HAP-1 (cell line): ENCODE results near the gene XRCC6.
"Not testable (repeated sequence)": the region's sequence is repeated elsewhere in the genome, so short reads cannot be mapped to it uniquely, and the experiment has no call there.

ENCODE experiments used
- DNase-seq, 2 experiments: peaks; one replicate each; pipeline ENCODE4 v3.0.0-alpha.2; 2016 to 2020; ENCODE audit warnings: low spot score in 2 of 2
- H3K27me3 ChIP-seq: fragments of 250-450 bp; sonication (Bioruptor Pico); 2 replicates; pipeline ENCODE4 v1.5.1; 2020; ENCODE audit warnings: low read depth, mild to moderate bottlenecking, moderate library complexity
- H3K36me3 ChIP-seq: fragments of 250-450 bp; sonication (Bioruptor Pico); replicated peaks from 2 replicates; pipeline ENCODE4 v1.5.1; 2020; ENCODE audit warnings: mild to moderate bottlenecking
- H3K4me1 ChIP-seq: fragments of 250-450 bp; sonication (Bioruptor Pico); 2 replicates; pipeline ENCODE4 v1.5.1; 2020; ENCODE audit warnings: mild to moderate bottlenecking
- H3K4me3 ChIP-seq: fragments of 250-450 bp; sonication (Bioruptor Pico); 2 replicates; pipeline ENCODE4 v1.5.1; 2020; ENCODE audit warnings: mild to moderate bottlenecking, moderate library complexity
- H3K9me3 ChIP-seq: fragments of 250-450 bp; sonication (Bioruptor Pico); 2 replicates; pipeline ENCODE4 v1.5.1; 2020; ENCODE audit warnings: mild to moderate bottlenecking, moderate library complexity
- in situ Hi-C: fragments of 300-500 bp; cut with MboI; formaldehyde crosslinking; loops from 3 replicates; pipeline ENCODE4 v1.14.3; 2020; ENCODE audit warnings: low sequenced_read_pairs, inconsistent platforms, mixed read lengths

The XRCC6 gene

DNA sequence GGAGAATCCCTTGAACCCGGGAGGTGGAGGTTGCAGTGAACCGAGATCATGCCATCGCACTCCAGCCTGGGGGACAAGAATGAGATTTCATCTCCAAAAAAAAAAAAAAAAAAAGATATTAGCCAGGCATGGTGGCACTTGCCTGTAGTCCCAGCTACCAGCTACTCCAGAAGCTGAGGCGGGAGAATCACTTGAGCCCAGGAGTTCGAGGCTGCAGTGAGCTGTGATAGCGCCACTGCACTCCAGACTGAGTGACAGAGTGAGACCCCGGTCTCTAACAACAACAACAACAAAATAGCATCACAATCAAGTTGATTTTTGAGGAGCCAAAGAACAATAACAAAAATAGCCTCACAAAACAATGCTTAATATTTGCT is 33.8 kb upstream of the XRCC6 start:
- Histone ChIP-seq H3K27me3 (no peaks in the 10 kb centered on the region), H3K4me3 (no peak overlapping the region), H3K36me3 (no peaks in the 10 kb centered on the region; the same call in none of the 2 replicates), H3K4me1 (peaks cover 20% of the 10 kb centered on the region), H3K9me3 (no peaks in the 10 kb centered on the region)
- DNase-seq = no peak
- in situ Hi-C loops = no loop called here

DNA sequence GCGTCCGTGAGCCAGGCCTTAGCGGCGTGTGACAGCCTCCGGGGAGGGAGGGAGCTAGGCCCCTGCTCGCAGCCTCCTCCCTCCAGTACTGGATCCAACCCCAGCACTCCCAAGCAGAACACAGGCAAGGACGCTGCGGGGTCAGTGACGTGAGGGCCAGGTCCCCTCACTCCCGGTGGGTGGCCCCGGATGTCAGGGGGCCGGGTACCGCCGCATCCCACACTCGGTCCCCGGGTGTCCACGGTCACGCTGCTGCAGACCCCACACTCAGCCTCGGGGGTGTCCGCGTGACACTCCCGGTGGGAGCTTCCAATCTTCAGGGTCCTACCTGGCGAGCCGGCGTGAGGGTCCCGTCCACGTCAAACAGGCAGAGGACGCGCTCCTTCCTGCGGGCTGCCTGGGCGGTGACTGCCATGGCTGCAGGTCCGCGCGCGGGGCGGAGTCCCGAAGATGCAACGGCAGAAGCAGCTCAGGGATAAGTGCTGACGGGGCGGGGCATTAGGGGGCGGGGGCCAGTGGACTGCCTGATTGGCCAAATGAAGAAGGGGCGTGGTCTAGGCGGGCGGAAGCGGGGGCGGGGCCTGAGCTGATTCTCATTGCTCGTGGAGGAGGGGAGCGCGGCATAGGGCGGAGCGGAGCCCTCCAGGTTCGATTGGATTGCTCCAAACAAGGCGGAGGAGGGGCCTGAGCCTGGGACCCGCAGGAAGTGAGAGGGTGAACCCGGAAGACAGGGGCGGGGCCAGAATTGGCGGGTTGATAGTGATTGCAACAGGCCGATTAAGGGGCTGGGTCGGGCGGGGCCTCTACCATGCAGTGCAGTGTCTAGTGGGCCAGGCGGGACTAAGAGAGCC is 31.5 kb upstream of the XRCC6 start, which contains the start of gene PMM1:
TSS of gene PMM1 (minus strand) at position 450 of the 851 bp plus-strand sequence. CDS start at position 415, 35 bp downstream.
- in situ Hi-C loops = no loop called here

DNA sequence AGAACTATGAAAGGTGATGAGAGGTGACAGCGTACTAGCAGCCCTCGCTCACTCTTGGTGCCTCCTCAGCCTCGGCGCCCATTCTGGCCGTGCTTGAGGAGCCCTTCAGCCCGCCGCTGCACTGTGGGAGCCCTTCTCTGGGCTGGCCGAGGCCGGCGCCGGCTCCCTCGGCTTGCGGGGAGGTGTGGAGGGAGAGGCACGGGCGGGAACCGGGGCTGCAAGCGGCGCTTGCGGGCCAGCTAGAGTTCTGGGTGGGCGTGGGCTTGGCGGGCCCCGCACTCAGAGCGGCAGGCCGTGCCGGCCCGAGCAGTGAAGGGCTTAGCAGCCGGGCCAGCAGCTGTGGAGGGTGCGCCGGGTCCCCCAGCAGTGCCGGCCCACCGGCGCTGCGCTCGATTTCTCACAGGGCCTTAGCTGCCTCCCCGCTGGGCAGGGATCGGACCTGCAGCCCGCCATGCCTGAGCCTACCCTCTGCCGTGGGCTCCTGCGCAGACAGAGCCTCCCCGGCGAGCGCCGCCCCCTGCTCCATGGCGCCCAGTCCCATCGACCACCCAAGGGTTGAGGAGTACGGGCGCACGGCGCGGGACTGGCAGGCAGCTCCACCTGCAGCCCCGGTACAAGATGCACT is 27.6 kb upstream of the XRCC6 start:
- DNase-seq, H3K4me1 ChIP-seq, H3K36me3 ChIP-seq, in situ Hi-C loops, H3K4me3 ChIP-seq, H3K9me3 ChIP-seq, H3K27me3 ChIP-seq: not testable (repeated sequence)

More for the DNA sequence above, 31.5 kb upstream of the XRCC6 start, which contains the start of gene PMM1:
- Histone ChIP-seq H3K4me3 (peak within 1 kb of the TSS; percentile 82), H3K36me3 (no peaks in the 10 kb centered on the region; the same call in none of the 2 replicates), H3K9me3 (no peaks in the 10 kb centered on the region), H3K4me1 (peaks cover 20% of the 10 kb centered on the region), H3K27me3 (no peaks in the 10 kb centered on the region)
- DNase-seq = peak; percentile 99 to 100

DNA sequence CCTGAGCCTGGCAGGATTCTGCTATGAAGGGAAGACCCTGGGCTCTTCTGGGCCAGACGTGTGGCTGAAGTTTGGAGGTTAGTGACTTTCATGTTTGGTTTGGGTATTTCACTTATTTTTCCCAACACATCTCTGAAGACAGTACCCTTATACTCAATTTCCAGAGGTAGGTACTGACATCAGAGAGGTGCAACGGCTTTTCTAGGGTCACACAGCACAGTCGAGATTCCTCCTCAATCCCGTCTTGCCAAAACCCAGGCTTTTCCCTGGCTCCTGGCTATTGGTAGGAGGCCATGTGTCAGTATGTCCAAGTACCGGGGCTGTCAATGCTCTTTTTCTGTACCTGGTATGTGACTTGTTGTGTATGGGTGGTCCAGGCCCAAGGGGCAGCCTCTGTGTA is 25.4 kb upstream of the XRCC6 start:
- DNase-seq = no peak
- Histone ChIP-seq H3K27me3 (no peaks in the 10 kb centered on the region), H3K36me3 (peaks cover 9% of the 10 kb centered on the region), H3K9me3 (no peaks in the 10 kb centered on the region), H3K4me3 (no peak overlapping the region), H3K4me1 (no peaks in the 10 kb centered on the region)
- in situ Hi-C loops = no loop called here

DNA sequence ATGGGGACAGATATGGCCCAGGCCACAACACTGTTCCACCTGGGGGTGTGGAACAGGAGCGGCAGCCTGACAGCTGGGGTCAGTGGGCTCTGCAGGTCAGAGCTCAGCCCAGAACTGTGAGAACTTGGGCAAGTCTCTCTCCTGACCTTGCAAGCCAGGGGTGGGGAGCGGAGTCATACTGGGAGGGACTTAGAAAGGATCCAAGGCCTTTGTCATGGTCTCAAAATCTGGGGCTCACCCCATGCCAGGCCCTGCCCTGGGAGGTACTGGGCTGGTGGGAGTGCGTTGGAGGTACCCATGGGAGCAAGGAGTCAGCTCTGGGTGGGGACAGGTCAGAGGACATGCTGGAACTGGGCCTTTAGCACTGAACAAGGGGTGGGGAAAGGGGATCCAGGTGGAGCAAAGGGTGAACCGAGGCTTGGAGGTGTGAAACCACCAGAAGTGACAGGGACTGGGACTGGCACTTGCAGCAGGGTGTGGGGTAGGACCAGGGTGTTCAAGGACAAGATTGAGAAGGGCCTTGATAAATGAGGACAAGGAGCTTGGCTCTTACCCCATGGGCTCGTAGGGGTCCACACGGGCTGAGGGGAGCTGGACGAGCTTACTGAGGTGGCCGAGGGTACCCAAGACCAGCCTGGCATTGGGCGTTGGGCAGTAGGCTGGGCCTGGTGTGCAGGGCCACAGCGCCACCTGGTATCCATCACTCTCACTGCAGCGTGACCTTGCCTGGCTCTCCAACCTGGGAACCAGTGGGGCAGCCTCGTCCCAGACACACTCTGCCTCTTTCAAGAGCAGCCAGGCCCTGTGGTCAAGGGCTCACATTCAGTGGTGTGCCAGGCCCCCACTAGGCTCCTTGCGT is 24.1 kb upstream of the XRCC6 start:
- in situ Hi-C loops = no loop called here
- Histone ChIP-seq H3K4me3 (no peak overlapping the region), H3K27me3 (no peaks in the 10 kb centered on the region), H3K4me1 (no peaks in the 10 kb centered on the region), H3K9me3 (no peaks in the 10 kb centered on the region), H3K36me3 (peaks cover 22% of the 10 kb centered on the region)
- peak in 1 of 2 experiments; percentile 67 for DNase-seq

DNA sequence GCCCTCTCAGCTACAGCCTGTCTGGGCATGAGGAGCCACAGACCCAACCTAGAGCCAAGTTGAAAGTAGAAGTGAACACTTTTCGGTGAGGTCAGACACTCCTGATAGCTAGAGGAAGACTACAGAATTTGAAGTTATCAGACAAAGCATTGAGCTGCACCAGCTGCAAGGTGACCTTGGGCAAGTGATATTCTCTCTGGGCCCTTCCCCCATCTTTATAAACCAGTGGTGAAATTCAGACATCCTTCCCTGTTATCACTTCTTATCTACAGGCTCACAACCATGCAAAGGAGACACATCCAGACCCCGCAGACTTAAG is 23.5 kb upstream of the XRCC6 start:
- Histone ChIP-seq H3K4me3 (no peak overlapping the region), H3K4me1 (no peaks in the 10 kb centered on the region), H3K27me3 (no peaks in the 10 kb centered on the region), H3K36me3 (peaks cover 26% of the 10 kb centered on the region), H3K9me3 (no peaks in the 10 kb centered on the region)
- DNase-seq = no peak
- in situ Hi-C loops = no loop called here

DNA sequence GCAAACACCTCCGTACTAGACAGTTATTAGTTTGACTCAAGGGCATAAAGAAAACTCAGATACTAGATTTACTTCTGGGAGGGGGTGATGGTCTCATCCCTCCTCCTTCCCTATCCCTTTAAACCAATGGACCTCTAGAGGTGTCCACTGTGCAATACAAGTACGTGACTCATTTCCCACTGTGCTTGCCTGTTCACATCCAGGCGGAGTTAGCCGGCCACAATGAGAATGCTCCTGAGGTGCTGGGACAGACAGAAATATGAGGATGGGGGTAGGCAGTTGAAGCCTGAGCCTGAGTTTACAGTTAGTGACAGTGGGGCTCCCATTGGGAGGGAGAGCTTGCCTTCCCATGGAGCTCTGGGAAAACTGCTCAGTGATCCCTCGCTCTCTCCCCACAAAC is 23.0 kb upstream of the XRCC6 start:
- H3K27me3 ChIP-seq = no peaks in the 10 kb centered on the region

DNA sequence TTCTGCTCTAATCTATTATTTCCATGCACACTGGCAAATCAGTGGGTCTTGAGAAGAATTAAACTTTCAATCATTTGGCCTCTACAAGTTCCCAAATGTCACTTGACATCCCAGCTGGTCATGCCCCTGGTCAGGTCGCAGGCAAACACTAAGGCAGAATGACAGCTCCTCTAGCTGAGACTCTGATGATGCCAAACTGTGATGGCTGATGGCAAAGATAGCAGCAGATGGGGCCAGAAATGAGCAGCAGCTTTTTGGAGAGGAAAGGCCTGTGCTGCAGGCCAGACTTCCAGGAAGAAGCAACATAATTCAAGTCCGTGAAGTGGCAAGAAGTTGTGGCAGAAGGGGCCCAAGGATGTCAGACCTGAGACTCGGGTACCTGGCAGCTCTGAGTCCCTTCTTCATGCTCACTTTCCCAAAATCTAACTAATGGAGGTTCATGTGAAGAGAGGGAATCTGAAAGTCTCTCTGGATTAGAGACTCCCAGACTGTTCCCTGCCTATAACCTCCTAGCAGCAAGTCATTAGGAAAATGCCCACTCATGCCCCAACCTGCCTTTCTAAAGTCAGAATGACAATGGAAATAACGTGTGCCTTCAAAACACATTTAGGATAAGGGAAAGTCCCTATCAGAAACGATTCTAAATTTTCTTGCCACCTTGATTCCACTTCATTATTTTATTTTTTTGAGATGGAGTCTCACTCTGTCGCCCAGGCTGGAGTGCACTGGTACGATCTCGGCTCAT is 22.0 kb upstream of the XRCC6 start:
- no peak for DNase-seq
- H3K27me3 ChIP-seq = no peaks in the 10 kb centered on the region
- H3K9me3 ChIP-seq = no peaks in the 10 kb centered on the region
- in situ Hi-C loops = no loop called here
- no peaks in the 10 kb centered on the region for H3K4me1 ChIP-seq
- peaks cover 38% of the 10 kb centered on the region for H3K36me3 ChIP-seq
- H3K4me3 ChIP-seq = no peak overlapping the region

More for the DNA sequence above, 23.0 kb upstream of the XRCC6 start:
- no peak overlapping the region for H3K4me3 ChIP-seq
- no peaks in the 10 kb centered on the region for H3K4me1 ChIP-seq
- no peak for DNase-seq
- peaks cover 29% of the 10 kb centered on the region for H3K36me3 ChIP-seq
- H3K9me3 ChIP-seq = no peaks in the 10 kb centered on the region
- in situ Hi-C loops = no loop called here

DNA sequence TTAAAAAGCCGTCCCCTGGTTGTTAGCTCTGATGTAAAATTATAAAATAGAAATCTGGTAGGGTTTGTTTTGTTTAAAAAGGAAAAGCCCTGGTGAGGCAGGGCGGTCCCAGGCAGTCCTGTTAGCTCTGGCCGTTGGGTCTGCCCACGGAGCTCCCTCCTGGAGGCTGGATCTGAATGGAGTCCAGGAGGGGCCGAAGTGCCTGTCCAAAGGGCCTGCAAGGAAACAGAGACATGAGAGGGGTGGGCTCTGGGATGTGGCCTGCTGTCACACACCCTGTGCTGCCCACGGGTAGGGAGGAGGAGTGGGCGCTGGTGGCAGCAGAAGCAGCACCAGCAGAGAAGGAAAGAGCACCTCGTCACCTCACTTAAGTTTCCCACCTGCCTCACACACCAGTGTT is 20.1 kb upstream of the XRCC6 start:
- DNase-seq = no peak
- Histone ChIP-seq H3K27me3 (no peaks in the 10 kb centered on the region), H3K9me3 (no peaks in the 10 kb centered on the region), H3K4me1 (no peaks in the 10 kb centered on the region), H3K4me3 (no peak overlapping the region), H3K36me3 (peaks cover 54% of the 10 kb centered on the region)
- in situ Hi-C loops = no loop called here

DNA sequence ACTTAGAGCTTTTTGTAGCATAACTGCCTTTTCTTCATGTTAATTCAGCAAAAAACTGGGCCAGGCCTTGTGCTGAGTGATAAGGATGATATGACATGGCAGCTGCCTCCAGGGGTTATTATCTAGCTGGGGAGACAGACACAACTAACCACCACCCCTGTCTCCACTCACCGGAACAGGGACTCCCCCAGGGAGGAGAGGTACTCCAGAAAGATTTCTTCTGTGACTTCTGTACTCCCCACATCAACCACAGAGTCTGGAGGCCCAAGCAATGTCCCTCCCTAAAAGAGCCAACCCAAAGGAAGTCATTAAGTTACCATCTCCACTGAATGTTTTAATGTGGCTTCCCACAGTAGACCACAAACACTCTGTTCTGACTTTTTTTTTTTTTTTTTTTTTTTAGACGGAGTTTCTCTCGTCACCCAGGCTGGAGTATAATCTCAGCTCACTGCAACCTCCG is 17.2 kb upstream of the XRCC6 start:
- no peak for DNase-seq
- in situ Hi-C loops = no loop called here
- no peaks in the 10 kb centered on the region for H3K27me3 ChIP-seq
- no peaks in the 10 kb centered on the region for H3K9me3 ChIP-seq
- H3K4me1 ChIP-seq = no peaks in the 10 kb centered on the region
- H3K36me3 ChIP-seq = peaks cover 76% of the 10 kb centered on the region
- no peak overlapping the region for H3K4me3 ChIP-seq

DNA sequence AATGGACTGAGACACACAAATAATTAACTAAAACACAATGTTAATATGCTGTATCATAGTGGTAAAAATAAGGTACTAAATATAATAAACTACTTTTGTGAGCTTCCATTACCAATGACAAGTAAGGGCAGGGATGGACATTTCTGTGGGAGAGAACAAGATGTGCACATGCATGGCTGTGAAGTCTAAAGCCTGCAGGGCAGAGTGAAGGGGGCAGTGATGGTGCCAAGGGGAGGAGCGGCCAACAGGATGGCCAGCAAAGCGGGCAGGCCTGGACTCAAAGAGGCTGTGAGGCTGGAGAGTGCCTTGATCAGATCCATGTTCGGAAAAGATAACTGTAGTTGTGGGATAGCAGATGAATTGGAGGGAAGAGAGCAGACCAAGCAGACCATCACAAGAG is 12.7 kb upstream of the XRCC6 start:
- Histone ChIP-seq H3K27me3 (no peaks in the 10 kb centered on the region), H3K4me1 (no peaks in the 10 kb centered on the region), H3K9me3 (no peaks in the 10 kb centered on the region), H3K36me3 (peaks cover 50% of the 10 kb centered on the region), H3K4me3 (no peak overlapping the region)
- in situ Hi-C loops = no loop called here
- DNase-seq = no peak

DNA sequence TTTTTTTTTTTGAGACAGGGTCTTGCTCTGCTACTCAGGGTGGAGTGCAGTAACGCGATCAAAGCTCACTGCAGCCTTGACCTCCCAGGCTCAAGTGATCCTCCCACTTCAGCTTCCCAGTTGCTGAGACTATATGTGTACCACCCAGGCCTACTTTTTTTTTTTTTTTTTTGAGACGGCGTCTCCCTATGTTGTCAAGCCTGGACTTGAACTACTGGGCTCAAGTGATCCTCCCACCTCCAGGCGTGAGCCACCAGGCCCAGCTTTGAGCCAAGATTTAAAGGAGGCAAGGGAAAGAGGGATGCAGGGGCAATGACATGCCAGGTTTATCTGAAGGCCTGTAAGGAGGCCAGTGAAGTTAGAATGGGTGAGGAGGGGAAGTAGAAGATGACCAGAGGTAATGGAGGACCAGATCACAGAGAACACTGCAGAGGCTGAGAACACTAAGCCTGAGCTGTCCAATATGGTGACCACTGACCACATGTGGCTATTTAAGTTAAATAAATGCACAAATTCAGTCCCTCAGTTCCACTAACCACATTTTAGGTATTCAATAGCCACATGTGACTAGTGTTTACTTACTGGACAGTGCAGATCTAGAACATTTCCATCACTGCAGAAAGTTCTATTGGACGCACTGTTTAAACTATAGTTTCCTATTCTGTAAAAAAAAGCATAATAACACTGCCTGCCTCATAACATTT is 8.3 kb upstream of the XRCC6 start:
- no peaks in the 10 kb centered on the region for H3K9me3 ChIP-seq
- H3K4me1 ChIP-seq = no peaks in the 10 kb centered on the region
- peaks cover 15% of the 10 kb centered on the region for H3K36me3 ChIP-seq
- DNase-seq = no peak
- in situ Hi-C loops = no loop called here
- H3K4me3 ChIP-seq = no peak overlapping the region
- H3K27me3 ChIP-seq = no peaks in the 10 kb centered on the region

DNA sequence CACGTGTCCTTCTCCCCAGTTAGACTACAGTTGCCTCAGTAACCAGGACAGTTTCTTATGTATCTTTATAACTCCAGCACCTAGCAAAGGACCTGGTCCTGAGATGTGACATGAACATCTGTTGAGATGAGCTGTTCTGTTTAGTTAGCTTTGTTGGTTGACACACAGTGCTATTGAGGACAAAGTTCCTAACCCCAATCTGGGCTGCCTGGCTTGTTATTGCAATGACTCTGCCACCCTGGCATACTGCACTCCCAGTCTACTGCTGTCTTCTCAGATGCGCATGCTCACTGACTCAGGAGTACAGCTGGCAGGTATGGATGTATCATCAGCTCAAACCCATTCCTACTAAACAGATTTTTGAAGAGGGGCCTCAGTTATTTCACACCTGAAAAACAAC is 7.6 kb upstream of the XRCC6 start:
- H3K4me3 ChIP-seq = no peak overlapping the region
- no peaks in the 10 kb centered on the region for H3K9me3 ChIP-seq
- no peaks in the 10 kb centered on the region for H3K4me1 ChIP-seq
- peaks cover 12% of the 10 kb centered on the region; the same call in 1 of the 2 replicates for H3K36me3 ChIP-seq
- DNase-seq = no peak
- H3K27me3 ChIP-seq = no peaks in the 10 kb centered on the region
- in situ Hi-C loops = no loop called here
